SK-N-SH (cell line): ENCODE data around the gene MCAM.

Source experiments
- FOXJ3 ChIP-seq: sonication (generic); formaldehyde crosslinking; IDR thresholded peaks from 2 replicates; pipeline ENCODE4 v1.5.1; 2020; ENCODE audit warnings: mild to moderate bottlenecking, missing genetic modification reagents
- RCOR1 ChIP-seq: fragments of 150-350 bp; IDR thresholded peaks from 2 replicates; pipeline ENCODE4 v1.6.1; 2017; ENCODE audit warnings: antibody characterized with exemption, low read length
- TF ChIP-seq, protein P1 (sequence below): fragments of 200-600 bp; sonication (generic); IDR thresholded peaks from 2 replicates; pipeline ENCODE4 v1.6.1; 2017; ENCODE audit warnings: antibody characterized with exemption, mild to moderate bottlenecking, moderate library complexity

DNA sequence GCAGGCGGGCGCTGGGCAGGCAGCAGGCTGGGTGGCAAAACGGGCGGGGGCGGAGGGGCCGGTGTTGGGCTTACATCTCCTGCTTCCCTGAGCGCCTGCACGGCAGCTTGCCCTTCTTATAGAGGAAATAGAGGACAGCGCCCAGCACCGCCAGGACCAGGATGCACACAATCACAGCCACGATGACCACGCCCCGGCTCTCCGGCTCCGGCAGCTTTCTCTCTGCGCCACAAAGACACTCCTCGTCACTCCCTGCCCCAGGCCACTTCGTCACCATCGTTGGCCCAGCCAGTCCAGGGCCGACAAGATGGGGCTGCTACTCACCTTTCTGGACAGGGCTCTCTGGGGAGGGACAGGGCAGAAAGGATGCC, 6.3 kb downstream of the MCAM start:
- TF ChIP-seq, protein P1, sequence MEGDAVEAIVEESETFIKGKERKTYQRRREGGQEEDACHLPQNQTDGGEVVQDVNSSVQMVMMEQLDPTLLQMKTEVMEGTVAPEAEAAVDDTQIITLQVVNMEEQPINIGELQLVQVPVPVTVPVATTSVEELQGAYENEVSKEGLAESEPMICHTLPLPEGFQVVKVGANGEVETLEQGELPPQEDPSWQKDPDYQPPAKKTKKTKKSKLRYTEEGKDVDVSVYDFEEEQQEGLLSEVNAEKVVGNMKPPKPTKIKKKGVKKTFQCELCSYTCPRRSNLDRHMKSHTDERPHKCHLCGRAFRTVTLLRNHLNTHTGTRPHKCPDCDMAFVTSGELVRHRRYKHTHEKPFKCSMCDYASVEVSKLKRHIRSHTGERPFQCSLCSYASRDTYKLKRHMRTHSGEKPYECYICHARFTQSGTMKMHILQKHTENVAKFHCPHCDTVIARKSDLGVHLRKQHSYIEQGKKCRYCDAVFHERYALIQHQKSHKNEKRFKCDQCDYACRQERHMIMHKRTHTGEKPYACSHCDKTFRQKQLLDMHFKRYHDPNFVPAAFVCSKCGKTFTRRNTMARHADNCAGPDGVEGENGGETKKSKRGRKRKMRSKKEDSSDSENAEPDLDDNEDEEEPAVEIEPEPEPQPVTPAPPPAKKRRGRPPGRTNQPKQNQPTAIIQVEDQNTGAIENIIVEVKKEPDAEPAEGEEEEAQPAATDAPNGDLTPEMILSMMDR = no peak
- TF ChIP-seq RCOR1 = no peak
- no peak for TF ChIP-seq FOXJ3 (CRISPR knock-in tag)
